SHP77 treated with DMSO at 0.1 percent for 48 hours (cell line): ENCODE data around the gene CNTN4.

Experiments
- DNase-seq: peaks from one replicate; lab custom pipeline; 2025; lab: John Stamatoyannopoulos, UW

Gene CNTN4

DNA sequence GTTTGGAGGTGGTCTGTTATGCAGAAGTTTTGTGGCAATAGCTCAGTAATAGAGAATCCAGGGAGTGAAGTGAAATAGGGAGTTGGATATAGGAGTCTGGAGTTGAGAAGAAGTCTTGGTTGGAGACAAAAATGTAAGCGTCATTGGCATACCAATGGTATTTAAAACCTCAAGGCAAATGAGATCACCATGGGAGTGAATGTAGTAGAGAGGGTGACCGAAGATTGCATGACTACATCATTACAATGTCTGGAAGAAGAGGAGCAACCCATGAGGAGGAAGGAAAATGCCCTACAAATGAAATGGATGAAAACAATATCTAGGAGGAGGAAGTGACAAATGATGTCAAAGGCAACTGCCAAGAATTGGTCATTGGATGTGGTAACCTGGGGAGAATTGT, 54.4 kb downstream of the CNTN4 start:
- DNase-seq: no peak

DNA sequence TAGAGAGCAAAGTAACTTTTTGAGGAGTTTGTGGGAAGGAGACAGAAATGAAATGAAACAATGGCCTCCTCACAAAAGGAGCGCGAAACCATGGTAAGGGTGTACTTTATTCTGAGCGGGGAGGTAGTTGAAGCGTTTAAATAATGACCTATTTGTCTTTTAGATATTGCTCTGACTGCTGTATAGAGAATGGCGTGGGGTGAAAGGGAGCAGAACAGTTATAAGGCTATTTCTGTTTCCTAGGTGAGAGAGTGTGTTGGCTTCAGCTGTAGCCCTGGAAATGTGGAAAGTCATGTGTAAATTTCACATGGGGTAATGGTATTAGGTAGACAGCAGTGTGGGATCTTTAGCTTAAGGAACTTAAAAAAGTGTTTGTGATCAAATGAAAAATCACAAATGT, 54.9 kb downstream of the CNTN4 start:
- DNase-seq: no peak

DNA sequence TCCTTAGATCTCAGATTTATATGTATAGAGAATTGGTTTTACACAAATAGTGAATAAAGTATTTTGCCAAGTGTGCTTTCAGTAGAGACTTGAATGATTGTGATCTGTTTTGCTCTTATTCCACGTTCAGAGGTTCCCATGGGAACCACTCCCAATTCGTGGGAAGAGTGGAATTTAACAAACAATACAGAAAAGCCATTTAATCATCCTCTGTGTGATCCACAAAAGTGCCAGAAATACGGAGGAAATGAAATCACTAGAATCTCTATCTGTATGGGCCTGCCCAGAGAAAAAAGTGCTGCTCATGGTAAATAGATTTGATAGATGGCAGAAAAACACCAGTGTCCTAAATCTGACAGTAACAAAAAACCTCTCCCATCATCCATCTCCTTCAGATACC, 56.0 kb downstream of the CNTN4 start:
- DNase-seq: no peak

DNA sequence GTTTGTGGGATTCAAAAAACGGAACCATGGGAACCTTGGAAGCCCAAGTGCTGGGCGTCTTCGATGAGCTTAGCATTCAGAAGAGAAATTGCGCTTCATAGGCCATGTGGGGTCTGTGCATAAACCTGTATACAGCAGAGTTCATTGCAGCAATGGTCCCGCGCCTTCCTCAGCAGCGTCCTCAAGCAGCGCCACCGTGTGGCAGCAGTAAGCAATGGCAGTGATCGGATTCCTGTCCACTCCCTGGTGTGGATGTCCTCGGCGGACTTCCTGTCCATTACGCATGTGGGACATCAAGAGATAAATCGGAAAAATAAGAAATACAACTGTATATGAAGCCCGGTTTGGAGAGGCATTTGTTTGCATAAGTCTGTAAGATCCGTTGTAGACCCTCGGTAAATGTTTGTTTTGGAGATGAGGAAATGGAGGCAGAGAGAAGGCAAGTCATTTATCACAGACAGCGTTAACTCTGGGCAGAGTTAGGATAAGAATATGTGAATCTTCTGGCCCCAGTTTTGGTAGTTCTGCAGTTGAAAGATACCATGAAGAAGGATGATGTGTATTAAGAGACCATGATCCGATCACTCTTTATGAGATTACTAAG, 57.7 kb downstream of the CNTN4 start:
- DNase-seq: peak; percentile 9

DNA sequence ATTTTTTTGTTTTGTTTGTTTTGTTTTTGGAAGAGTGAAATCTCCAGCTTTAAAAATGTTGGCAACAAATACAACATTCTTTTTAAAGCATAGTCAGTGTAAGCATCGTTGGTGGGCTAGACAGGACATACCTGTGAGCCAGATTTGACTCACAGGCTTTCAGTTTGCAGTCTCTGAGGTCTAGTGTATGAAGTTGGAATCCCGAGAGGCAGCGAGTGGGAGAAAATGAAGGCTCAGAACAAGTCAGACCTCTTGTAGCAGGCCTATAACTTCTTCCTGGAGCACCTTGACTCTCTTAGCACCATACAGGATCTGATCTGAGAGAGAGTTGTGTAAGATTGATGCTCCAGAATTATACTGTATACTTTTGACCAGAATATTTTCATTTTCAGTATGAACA, 60.2 kb downstream of the CNTN4 start:
- DNase-seq: no peak

DNA sequence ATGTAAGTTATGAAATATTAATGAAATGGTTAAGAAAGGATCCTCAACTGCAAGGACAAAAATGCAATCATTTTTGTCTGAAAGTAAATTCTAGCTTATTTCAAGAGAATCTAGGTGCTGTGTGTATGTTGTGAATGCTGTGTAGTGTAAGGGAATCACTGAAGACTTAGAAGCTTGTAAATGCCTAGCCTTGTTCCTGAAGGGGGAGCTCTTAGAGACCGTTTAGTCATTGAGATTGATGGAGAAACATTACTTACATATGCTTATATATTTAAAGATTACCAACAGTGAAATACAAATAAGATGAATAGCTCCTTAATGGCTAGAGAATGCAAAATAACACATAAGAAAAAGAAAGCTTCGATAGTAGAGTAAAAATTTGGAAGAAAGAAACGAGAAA, 67.9 kb downstream of the CNTN4 start:
- no peak for DNase-seq

DNA sequence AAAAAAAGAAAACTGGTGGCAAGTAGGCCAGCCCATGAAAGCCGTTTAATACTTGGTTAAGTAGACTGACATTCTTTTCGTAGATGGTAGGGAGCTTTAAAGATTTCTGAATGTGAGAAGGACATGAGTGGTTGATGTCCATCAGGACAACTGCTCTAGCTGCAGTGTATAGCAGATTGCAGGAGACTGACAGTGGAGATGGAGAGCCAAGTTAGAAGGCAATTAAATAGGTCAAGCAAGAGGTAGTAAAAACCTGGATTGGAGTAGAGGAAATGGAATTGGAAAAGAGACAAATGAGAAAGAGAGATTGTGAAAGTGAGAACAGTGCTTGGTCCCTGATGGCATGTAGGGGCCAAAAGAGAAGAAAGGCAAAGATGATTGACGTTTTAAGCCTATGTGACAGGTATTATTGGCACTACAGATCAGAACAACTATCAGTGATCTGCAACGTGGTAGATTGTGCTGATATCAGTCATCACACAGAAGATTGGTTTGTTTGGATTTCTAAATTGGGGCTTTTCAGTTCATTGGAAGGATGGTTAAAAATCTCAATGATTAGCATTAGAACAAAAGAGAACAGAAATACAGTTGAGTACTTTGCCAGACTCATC, 74.0 kb downstream of the CNTN4 start:
- peak; percentile 31 for DNase-seq

DNA sequence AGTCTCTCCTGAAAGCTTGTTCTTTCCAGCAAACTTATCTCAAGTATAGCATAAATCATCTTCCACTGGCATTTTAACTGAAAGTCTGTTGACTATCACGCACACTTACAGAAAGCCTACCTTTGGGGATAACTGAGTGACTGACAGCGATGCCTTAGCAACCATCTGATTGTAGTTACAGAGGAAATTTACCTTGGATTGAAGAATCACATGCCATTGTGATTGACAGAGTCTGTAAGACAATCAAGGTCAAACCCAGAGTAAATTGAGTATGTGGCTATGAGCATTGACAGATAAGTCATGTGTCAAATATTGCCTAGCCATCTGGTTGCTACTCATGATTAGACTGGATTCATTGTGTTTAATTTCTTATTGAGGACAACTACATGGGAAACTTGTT, 82.0 kb downstream of the CNTN4 start:
- no peak for DNase-seq

DNA sequence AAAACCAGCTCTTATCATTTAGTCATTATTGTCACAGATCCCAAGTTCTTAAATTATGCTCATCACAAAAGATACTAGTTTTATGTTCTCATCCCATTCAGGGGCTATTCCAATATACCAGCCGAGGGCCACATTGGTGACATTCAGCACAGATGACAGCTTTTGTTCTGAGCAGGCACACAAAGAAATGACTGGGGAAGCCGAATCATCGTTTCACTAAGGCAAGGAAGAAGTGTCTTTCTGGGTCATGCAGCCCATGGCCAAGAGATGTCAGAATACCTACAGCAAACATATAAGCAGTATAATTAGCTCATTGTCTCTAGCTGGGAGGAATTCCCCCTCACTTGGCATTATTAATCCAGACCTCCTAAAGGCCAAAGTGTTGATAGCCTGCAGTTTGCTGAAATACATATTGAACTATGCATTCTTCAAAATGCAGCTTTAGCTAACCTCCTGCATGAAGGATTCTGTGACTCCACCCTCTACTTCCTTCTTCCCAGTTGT, 100.2 kb downstream of the CNTN4 start:
- no peak for DNase-seq

DNA sequence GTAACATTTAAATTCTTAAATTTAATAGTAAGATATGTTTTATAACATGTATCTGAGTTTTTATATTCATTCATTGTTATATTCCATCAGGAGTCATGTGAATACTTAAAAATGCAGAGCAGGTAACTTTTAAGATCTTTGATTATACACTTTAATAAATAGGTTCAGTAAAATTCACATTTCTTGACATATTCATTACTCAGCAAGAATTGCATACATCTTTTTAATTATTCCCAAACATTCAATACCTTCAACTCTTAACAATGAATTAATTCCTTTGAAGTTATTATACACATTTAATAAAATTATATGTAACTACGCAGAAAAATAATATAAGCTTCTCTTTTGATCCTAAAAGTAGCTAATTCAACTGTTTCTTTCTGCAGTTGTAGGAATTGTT, 105.4 kb downstream of the CNTN4 start:
- no peak for DNase-seq

DNA sequence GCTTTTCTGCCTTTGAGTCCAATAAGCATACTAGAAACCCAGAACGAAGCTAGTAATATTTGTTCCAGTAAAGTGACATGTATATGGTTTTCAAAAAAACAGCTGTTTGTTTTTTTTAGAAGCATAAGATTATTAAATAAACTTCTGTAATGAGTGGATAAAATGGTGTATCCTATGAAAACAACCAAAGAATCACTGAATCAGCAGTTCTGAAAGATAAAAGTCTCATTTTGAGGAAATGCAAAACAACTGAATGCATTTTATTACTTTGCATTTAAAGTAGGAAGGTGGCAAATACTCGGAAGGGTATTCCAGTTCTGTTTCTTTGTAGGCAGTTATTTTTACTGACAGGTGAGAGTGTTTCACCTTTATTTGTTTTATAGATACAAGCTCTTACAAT, 107.0 kb downstream of the CNTN4 start:
- DNase-seq: no peak

DNA sequence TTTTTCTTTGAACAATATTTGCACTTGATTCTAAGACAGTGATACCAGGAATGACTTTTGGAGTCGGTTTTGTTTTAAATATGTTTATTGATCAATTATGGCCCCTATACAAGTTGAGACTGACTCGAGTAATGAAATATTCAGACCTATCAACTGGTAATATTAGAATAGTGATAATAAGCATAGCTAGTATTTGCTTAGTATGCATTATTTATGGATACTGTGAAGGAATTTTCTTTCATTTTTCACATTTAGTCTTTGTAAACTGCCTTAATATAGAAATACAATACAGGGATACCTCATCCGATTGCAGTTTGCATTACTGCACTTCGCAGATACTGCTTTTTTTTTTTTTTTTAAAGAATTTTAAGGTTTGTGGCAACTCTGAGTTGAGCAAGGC, 107.9 kb downstream of the CNTN4 start:
- DNase-seq: no peak

DNA sequence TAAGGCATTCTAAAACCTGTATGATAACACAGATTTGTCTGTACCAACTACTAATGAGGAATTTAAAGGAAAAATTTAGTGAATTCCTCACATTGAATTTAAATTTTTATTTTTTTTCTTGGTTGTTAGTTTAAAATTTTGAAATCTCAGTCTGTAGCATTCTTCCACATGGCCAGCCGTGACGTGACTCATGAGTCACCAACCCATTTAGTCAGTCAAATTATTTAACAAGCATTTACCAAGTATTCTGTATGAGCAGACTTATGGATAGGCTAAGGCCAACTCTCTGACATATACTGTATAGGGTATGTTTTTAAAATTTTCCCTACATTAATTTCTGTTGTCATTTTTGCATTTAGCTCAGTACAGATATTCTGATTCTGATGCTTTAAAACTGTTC, 112.9 kb downstream of the CNTN4 start:
- no peak for DNase-seq

DNA sequence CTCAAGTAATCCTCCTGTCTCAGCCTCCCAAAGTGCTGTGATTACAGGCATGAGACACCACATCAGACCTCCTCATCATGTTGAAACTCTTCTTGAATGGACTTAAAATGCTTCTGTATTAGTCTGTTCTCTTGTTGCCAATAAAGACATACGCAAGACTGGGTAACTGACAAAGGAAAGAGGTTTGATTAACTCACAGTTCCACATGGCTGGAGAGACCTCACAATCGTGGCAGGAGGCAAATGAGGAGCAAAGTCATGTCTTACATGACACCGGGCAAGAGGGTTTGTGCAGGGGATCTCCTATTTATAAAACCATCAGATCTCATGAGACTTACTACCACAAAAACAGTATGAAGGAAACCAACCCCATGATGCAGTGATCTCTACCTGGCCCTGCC, 113.5 kb downstream of the CNTN4 start:
- no peak for DNase-seq

DNA sequence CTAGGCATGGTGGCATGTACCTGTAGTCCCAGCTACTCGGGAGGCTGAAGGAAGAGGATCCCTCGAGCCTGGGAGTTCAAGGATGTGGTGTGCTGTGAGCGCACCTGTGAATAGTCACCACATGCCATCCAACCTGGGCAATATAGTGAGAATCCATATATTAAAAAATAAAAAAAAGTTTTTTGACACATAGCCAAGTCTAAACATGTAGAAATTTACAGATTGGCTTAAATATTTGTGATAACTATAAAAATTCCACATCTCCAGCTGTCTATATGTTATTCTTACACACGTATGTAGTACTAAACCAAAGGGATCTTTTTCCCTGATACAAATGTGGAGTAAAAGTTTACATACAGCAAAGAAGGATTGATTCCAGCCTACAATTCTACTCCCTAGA, 119.7 kb downstream of the CNTN4 start:
- no peak for DNase-seq

DNA sequence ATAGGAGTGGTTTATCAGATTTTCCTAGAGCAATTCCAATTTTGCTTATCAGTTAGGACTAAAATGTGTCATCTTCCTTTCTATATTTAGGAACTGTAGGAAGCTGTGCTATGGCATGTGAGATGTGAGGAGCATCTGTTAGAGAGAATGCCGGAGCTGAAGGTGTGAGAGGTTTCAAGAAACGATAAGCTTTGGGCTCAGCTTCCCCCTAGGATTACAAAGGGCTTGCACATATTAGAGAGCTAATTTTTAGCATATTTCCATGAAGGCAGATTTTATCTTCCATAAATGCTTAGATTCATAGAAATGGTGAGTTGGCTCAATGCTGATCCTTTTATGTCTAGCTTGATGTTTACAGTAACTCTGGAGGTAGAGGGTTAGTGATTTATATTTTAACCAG, 120.2 kb downstream of the CNTN4 start:
- DNase-seq: no peak

DNA sequence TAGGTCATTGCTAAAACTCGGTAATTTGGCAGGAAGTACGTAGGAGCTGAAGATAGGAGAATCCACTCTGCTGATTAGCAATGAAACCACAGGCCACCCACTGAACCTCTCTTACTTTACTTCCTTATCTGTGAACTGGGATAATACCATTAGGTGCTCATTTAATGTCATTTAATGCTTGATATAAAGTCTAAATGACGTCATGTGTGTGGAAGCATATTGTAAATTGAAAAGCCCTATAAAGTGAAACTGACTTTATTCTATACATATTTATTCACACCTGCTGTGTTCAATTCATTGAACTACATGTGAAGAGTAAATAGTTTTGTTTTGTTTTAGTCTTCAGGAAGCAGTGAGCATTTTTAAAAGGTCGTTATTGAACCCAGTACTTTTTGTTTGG, 137.5 kb downstream of the CNTN4 start:
- no peak for DNase-seq

DNA sequence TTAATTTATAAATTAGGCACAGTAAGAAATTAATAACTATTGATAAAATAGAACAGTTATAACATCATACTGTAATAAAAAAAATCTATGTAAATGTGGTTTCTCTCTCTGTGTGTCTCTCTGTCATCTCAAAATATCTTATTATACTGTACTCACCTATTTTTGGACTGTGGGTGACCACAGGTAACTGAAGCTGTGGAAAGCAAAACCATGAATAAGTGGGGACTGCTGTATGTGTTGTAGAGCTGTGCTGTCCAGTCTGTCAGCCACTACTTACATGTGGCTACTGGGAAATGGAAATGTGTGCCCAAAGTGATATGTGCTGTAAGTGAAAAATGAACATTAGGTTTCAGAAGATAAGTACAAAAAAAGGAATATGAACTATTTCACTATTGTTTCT, 145.5 kb downstream of the CNTN4 start:
- no peak for DNase-seq

DNA sequence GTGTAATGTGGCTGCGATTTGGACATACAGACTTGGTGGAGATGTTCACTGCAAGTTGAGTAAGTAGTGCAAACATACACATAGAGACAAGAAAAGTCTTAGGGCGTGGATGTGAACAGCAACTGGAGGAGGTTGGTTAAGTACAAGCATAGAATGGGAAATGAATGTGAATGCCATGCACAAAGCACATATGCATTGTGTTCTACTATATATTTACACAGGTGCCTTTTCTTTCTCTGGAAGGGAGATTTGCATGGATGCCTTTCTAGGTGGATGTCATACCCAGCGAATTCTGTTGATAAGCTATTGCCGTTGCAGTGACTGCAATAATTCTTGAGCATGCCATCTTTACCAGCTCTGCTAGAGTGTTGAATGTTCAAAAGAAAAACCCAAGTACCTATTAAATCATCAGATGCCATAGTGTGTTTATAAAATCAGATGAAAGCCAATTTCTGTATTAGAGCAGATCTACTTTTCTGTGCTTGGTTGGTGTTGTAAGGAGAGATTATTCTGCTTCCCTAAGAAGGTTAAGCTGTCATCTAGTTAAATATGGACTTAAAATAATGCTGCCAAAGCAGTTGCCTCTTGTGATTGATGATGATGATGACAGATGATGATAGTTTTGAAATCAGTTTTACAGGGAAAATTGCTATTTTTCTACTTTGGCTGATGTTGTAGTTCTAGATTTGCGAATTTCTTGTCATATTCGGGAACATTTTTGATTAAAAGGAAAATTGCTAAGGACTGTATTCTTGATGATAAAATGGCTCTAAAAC, 148.4 kb downstream of the CNTN4 start:
- peak; percentile 41 for DNase-seq

DNA sequence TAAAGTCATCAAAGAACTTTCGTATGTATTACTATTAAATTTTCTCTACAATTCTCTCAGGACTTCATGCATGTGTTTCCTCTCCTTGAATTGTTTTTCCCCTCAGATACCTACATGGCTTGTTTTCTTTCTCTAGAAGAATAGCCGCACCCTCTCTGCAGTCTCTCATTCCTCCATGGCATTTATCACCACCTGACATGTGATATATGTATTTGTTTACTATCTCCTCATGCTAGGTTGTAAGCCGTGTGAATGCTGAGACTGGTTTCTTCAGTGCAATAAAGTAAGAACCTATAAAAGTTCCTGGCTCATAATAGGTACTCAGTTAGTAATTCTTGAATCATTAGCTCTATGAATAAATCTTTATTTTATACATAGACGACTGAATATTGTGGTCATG, 149.2 kb downstream of the CNTN4 start:
- DNase-seq: no peak

DNA sequence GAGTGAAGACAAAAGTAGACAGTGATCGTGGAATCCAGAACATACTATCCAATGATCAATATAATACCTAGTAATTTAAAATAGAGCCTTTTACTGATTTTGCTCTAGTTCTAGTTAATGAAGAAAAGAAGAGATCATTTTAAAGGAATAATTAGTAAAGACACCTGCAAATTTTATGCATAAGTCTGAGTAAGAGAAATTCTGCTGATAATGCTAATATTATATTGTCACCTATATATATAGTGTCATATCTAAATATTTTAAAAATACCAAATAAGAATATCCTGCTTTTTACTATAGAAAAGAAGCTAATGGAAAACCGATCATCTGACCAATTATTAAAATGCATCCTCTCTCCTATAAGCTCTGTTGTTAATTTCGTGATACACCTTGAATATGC, 152.1 kb downstream of the CNTN4 start:
- no peak for DNase-seq

DNA sequence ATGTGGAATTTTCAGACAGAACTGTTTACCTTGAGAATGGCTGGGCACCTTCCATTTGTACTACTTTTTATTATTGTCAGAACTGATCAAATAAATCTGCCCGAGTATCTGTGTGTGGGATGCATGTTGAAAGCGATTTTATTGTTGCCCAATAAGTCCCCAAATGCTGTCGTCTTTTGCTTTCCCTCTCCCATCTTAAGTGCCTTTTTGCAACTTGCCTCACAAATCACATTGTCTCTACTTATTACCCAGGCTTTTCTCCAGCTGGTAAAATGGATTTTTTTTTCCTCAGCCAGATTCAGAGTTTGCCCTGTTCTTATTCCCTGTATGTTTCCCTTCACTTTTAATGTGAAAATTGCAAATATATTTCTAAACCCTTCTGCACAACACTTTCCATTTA, 163.1 kb downstream of the CNTN4 start:
- no peak for DNase-seq

DNA sequence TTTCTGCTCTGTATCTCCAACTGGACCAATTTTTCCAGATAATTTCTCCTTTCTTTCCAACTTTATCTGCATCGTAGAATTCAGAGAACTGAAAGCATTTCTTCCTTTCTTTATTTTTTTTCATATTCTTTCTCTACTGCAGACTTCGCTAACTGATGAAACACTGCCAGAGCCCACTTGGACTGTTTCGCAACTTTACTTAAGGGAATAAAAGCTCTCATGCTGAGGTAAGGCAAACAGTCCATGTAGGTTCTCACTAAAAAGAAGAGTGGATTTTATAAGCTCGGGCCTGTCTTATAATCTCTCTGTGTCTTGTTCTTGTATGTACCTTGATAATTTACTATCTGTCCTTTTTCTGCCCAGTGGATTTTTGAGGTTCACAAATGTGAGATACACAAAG, 163.5 kb downstream of the CNTN4 start:
- DNase-seq: no peak

DNA sequence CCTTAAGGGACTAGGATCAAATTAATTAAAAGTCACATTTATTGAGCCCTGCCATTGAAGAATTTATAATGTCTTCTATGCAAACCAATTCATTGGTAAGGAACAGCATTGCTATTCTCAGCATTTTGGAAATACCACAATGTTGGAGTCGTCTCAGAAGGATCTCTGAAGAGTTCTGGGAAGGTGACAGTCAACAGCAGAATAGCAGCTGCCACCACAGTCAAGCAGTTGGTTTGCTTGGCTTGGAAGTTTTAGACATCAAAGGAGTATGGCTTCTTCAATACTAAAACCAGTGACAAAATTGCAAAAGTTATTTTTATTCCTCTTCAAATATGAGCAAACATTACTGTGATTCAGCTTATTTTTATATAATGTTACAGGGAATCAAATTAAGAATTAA, 167.9 kb downstream of the CNTN4 start:
- no peak for DNase-seq
